KMS-11 (cell line): Measurements from ENCODE around the gene RPS6KA2.

Source experiments
- H2AFZ ChIP-seq: fragments of 200-600 bp; sonication (generic); 2 replicates; pipeline ENCODE4 v1.6.1; 2016; ENCODE audit warnings: antibody characterized with exemption, mixed run types, low read depth
- H3K27ac ChIP-seq: fragments of 200-600 bp; sonication (generic); 2 replicates; pipeline ENCODE4 v1.6.1; 2016; ENCODE audit warnings: mild to moderate bottlenecking, mixed run types
- H3K27me3 ChIP-seq: fragments of 200-600 bp; sonication (generic); 2 replicates; pipeline ENCODE4 v1.6.1; 2017; ENCODE audit warnings: mild to moderate bottlenecking, low read depth, mixed run types, moderate library complexity; ENCODE audit not compliant: insufficient read depth
- H3K36me3 ChIP-seq: fragments of 200-600 bp; sonication (generic); 2 replicates; pipeline ENCODE4 v1.6.1; 2017; ENCODE audit warnings: mild to moderate bottlenecking, mixed run types; ENCODE audit not compliant: insufficient read depth
- H3K4me1 ChIP-seq: fragments of 200-600 bp; sonication (generic); 2 replicates; pipeline ENCODE4 v1.6.1; 2016; ENCODE audit warnings: mild to moderate bottlenecking, low read depth, mixed run types; ENCODE audit not compliant: poor library complexity, severe bottlenecking
- H3K4me2 ChIP-seq: fragments of 200-600 bp; sonication (generic); 2 replicates; pipeline ENCODE4 v1.7.0; 2016; ENCODE audit warnings: mild to moderate bottlenecking, mixed run types
- H3K4me3 ChIP-seq: fragments of 200-600 bp; sonication (generic); IDR thresholded peaks from 2 replicates; pipeline ENCODE4 v1.6.1; 2017; ENCODE audit warnings: low read depth, low read length, mixed read lengths; ENCODE audit not compliant: insufficient read depth
- H3K79me2 ChIP-seq: fragments of 200-600 bp; sonication (generic); 2 replicates; pipeline ENCODE4 v1.6.1; 2016; ENCODE audit warnings: low read depth, mixed run types; ENCODE audit not compliant: insufficient read depth
- H3K9ac ChIP-seq: fragments of 200-600 bp; sonication (generic); 2 replicates; pipeline ENCODE4 v1.6.1; 2016; ENCODE audit warnings: mild to moderate bottlenecking, mixed run types
- H4K20me1 ChIP-seq: fragments of 200-600 bp; sonication (generic); 2 replicates; pipeline ENCODE4 v1.6.1; 2016; ENCODE audit warnings: mild to moderate bottlenecking, mixed run types; ENCODE audit not compliant: insufficient read depth
- CTCF ChIP-seq: fragments of 200-600 bp; sonication (generic); conservative IDR thresholded peaks from 2 replicates; pipeline ENCODE4 v1.6.1; 2017; ENCODE audit warnings: low read depth, mild to moderate bottlenecking, antibody characterized with exemption, low read length, moderate library complexity, mixed read lengths

RPS6KA2 gene

GRCh38 chr6:166658792-166659150 lies 31.7 kb upstream of the RPS6KA2 start:
- no peak overlapping the region for H3K9ac ChIP-seq
- no peaks in the 10 kb centered on the region for H3K27me3 ChIP-seq
- no peak overlapping the region for H3K4me2 ChIP-seq
- H2AFZ ChIP-seq, result no peak overlapping the region
- no peak for TF ChIP-seq CTCF
- H3K27ac ChIP-seq, result no peak overlapping the region
- no peaks in the 10 kb centered on the region for H3K4me1 ChIP-seq
- no peaks in the 10 kb centered on the region for H4K20me1 ChIP-seq
- H3K79me2 ChIP-seq, result no peaks in the 10 kb centered on the region
- no peaks in the 10 kb centered on the region for H3K36me3 ChIP-seq
- H3K4me3 ChIP-seq, result no peak overlapping the region

GRCh38 chr6:166658115-166658791 lies 31.2 kb upstream of the RPS6KA2 start:
- Histone ChIP-seq H3K4me3 (no peak overlapping the region), H3K4me2 (no peak overlapping the region), H3K36me3 (no peaks in the 10 kb centered on the region), H3K79me2 (no peaks in the 10 kb centered on the region), H4K20me1 (no peaks in the 10 kb centered on the region), H3K9ac (no peak overlapping the region), H3K4me1 (no peaks in the 10 kb centered on the region), H3K27me3 (no peaks in the 10 kb centered on the region), H2AFZ (no peak overlapping the region), H3K27ac (no peak overlapping the region)
- no peak for TF ChIP-seq CTCF

GRCh38 chr6:166657531-166657930 lies 30.5 kb upstream of the RPS6KA2 start:
- Histone ChIP-seq H3K4me3 (no peak overlapping the region), H2AFZ (no peak overlapping the region), H3K27ac (no peak overlapping the region), H3K4me1 (no peaks in the 10 kb centered on the region), H3K36me3 (no peaks in the 10 kb centered on the region), H3K9ac (no peak overlapping the region), H3K79me2 (no peaks in the 10 kb centered on the region), H3K27me3 (no peaks in the 10 kb centered on the region), H4K20me1 (no peaks in the 10 kb centered on the region), H3K4me2 (no peak overlapping the region)
- no peak for TF ChIP-seq CTCF

GRCh38 chr6:166656230-166657151 lies 29.4 kb upstream of the RPS6KA2 start:
- Histone ChIP-seq H3K27me3 (no peaks in the 10 kb centered on the region), H2AFZ (no peak overlapping the region), H3K4me1 (no peaks in the 10 kb centered on the region), H3K79me2 (no peaks in the 10 kb centered on the region), H3K27ac (no peak overlapping the region), H3K9ac (no peak overlapping the region), H4K20me1 (no peaks in the 10 kb centered on the region), H3K36me3 (no peaks in the 10 kb centered on the region), H3K4me3 (no peak overlapping the region), H3K4me2 (no peak overlapping the region)
- TF ChIP-seq CTCF, result no peak
